KBM-7 (cell line): ENCODE data around the gene CPLX3.

ENCODE experiments used
- DNase-seq: peaks from one replicate; pipeline ENCODE4 v3.0.0-alpha.2; 2015
- in situ Hi-C: fragments of 300-500 bp; cut with MboI; formaldehyde crosslinking; loops from 2 replicates; pipeline ENCODE4 v1.14.3; 2020; ENCODE audit warnings: low sequenced_read_pairs, low pct_unique_long_range_greater_than_20kb, mixed read lengths

The CPLX3 gene

GRCh38 chr15:74857671-74858368 is 31.4 kb downstream of the CPLX3 start:
- in situ Hi-C loops = no loop called here
- DNase-seq = no peak

GRCh38 chr15:74858369-74858740 is 31.9 kb downstream of the CPLX3 start:
- in situ Hi-C loops = no loop called here

GRCh38 chr15:74863239-74864056 is 37.0 kb downstream of the CPLX3 start:
- no peak for DNase-seq
- in situ Hi-C loops = no loop called here

More at GRCh38 chr15:74858369-74858740, 31.9 kb downstream of the CPLX3 start:
- DNase-seq = peak; percentile 66

GRCh38 chr15:74864296-74864695 is 37.9 kb downstream of the CPLX3 start:
- no peak for DNase-seq
- in situ Hi-C loops = no loop called here

- in situ Hi-C loops = no loop called here
- DNase-seq = no peak
Observed at GRCh38 chr15:74865316-74865715, 38.9 kb downstream of the CPLX3 start.

- in situ Hi-C loops = no loop called here
- DNase-seq = no peak
Observed at GRCh38 chr15:74866090-74866489, 39.7 kb downstream of the CPLX3 start.

GRCh38 chr15:74867466-74868038 is 41.1 kb downstream of the CPLX3 start:
- in situ Hi-C loops = no loop called here

GRCh38 chr15:74868059-74868458 is 41.6 kb downstream of the CPLX3 start:
- DNase-seq = peak; percentile 97
- in situ Hi-C loops = no loop called here

More at GRCh38 chr15:74867466-74868038, 41.1 kb downstream of the CPLX3 start:
- DNase-seq = no peak

- in situ Hi-C loops = no loop called here
- DNase-seq = no peak
Observed at GRCh38 chr15:74869372-74869725, 42.9 kb downstream of the CPLX3 start.

- in situ Hi-C loops = no loop called here
- DNase-seq = peak; percentile 100
Observed at GRCh38 chr15:74869726-74870407, 43.4 kb downstream of the CPLX3 start.

GRCh38 chr15:74870436-74871215 is 44.2 kb downstream of the CPLX3 start:
- in situ Hi-C loops = no loop called here
- no peak for DNase-seq

GRCh38 chr15:74872702-74873035 is 46.2 kb downstream of the CPLX3 start:
- in situ Hi-C loops = no loop called here

GRCh38 chr15:74873036-74873755 is 46.8 kb downstream of the CPLX3 start, which contains the start of gene SCAMP2:
Gene SCAMP2 (minus strand): TSS chr15:74873365. CDS start chr15:74873255, 110 bp downstream.
- in situ Hi-C loops = no loop called here
- DNase-seq = peak; percentile 99

More at GRCh38 chr15:74872702-74873035, 46.2 kb downstream of the CPLX3 start:
- DNase-seq = no peak

GRCh38 chr15:74873756-74874424 is 47.5 kb downstream of the CPLX3 start:
- no peak for DNase-seq
- in situ Hi-C loops = no loop called here

- in situ Hi-C loops = no loop called here
- DNase-seq = no peak
Observed at GRCh38 chr15:74878273-74878672, 51.8 kb downstream of the CPLX3 start.
